Stimulated activated CD8-positive, alpha-beta memory T cell treated with anti-CD3 and anti-CD28 coated beads, Interleukin-7, amount 100 ng/mL, for 4 hours (primary cell): ENCODE results near the gene ASB7.

Source experiments
- DNase-seq, 2 donors: peaks; one replicate each; pipeline ENCODE4 v3.0.0-alpha.2; 2020; ENCODE audit warnings: low read depth in 2 of 2

The ASB7 gene

GRCh38 chr15:100686021-100686724 is 83.8 kb downstream of the ASB7 start:
- no peak for DNase-seq

GRCh38 chr15:100686725-100687473 is 84.5 kb downstream of the ASB7 start:
- DNase-seq = no peak

GRCh38 chr15:100687582-100688141 is 85.3 kb downstream of the ASB7 start:
- no peak for DNase-seq

GRCh38 chr15:100688549-100689120 is 86.2 kb downstream of the ASB7 start:
- DNase-seq = no peak

- DNase-seq = no peak
Observed at GRCh38 chr15:100689131-100689899, 86.9 kb downstream of the ASB7 start.

- no peak for DNase-seq
Observed at GRCh38 chr15:100690032-100690794, 87.8 kb downstream of the ASB7 start.

GRCh38 chr15:100690795-100691158 is 88.4 kb downstream of the ASB7 start:
- no peak for DNase-seq

- no peak for DNase-seq
Observed at GRCh38 chr15:100691321-100691720, 88.9 kb downstream of the ASB7 start.

- no peak for DNase-seq
Observed at GRCh38 chr15:100692246-100692645, 89.9 kb downstream of the ASB7 start.

- no peak for DNase-seq
Observed at GRCh38 chr15:100692671-100693070, 90.3 kb downstream of the ASB7 start.

GRCh38 chr15:100693451-100693850 is 91.1 kb downstream of the ASB7 start:
- DNase-seq = no peak

GRCh38 chr15:100694381-100695021 is 92.1 kb downstream of the ASB7 start:
- no peak for DNase-seq

GRCh38 chr15:100695048-100695447 is 92.7 kb downstream of the ASB7 start:
- DNase-seq = no peak

GRCh38 chr15:100696452-100696851 is 94.1 kb downstream of the ASB7 start:
- DNase-seq = no peak
